Caco-2 (cell line): ENCODE data around the gene NRL. TPM values are rescaled to one million over a fixed set of nuclear protein-coding genes. Genes with fewer than 3 reads are reported as not detected.

Source experiments
- BruUV-seq: library from RNA; stranded (reverse); fragments of 400-500 nt; replicated peaks from 2 replicates; lab custom pipeline; 2021; lab: Mats Ljungman, UMichigan
- CTCF ChIA-PET: fragments of 300-600 bp; sonication (Branson Sonifier 250); formaldehyde crosslinking; loops from one replicate; lab custom pipeline; 2022; ENCODE audit warnings: antibody characterized with exemption; lab: Charles Lee
- POLR2A ChIA-PET: fragments of 300-600 bp; sonication (Branson Sonifier 250); formaldehyde crosslinking; loops from one replicate; lab custom pipeline; 2022; ENCODE audit warnings: antibody characterized with exemption; lab: Charles Lee
- DNase-seq, 2 experiments: peaks; one replicate each; pipeline versions ENCODE4 v3.0.0 to v3.0.0-alpha.2; 2020 to 2022
- H3K27me3 ChIP-seq: replicated peaks from 2 replicates; pipeline ENCODE4 v1.6.0; 2011; ENCODE audit warnings: low read length; ENCODE audit not compliant: control insufficient read depth, insufficient read depth
- H3K36me3 ChIP-seq: 2 replicates; pipeline ENCODE4 v1.5.1; 2011; ENCODE audit warnings: low read length; ENCODE audit not compliant: control insufficient read depth, insufficient read depth
- H3K4me1 ChIP-seq: fragments of 250-450 bp; sonication (Bioruptor Pico); 2 replicates; pipeline ENCODE4 v1.5.1; 2020; ENCODE audit warnings: mild to moderate bottlenecking
- H3K4me3 ChIP-seq: 2 replicates; pipeline ENCODE4 v1.5.1; 2011; ENCODE audit warnings: low read depth, mild to moderate bottlenecking, control low read depth, low read length
- H3K9me3 ChIP-seq: fragments of 250-450 bp; sonication (Bioruptor Pico); 2 replicates; pipeline ENCODE4 v1.5.1; 2020; ENCODE audit warnings: mild to moderate bottlenecking, moderate library complexity
- H3K27ac Mint-ChIP-seq: one replicate; pipeline ENCODE4 v1.8.0; 2022; ENCODE audit warnings: mixed read lengths; ENCODE audit not compliant: unreplicated experiment
- H3K27me3 Mint-ChIP-seq: one replicate; pipeline ENCODE4 v1.8.0; 2022; ENCODE audit warnings: mixed read lengths; ENCODE audit not compliant: insufficient read depth, unreplicated experiment
- H3K36me3 Mint-ChIP-seq: one replicate; pipeline ENCODE4 v1.8.0; 2022; ENCODE audit warnings: mild to moderate bottlenecking, mixed read lengths; ENCODE audit not compliant: insufficient read depth, unreplicated experiment
- H3K4me1 Mint-ChIP-seq: one replicate; pipeline ENCODE4 v1.8.0; 2022; ENCODE audit warnings: low read depth, mixed read lengths; ENCODE audit not compliant: unreplicated experiment
- H3K4me3 Mint-ChIP-seq: one replicate; pipeline ENCODE4 v1.8.0; 2022; ENCODE audit warnings: mild to moderate bottlenecking, moderate library complexity, mixed read lengths; ENCODE audit not compliant: unreplicated experiment
- H3K9me3 Mint-ChIP-seq: one replicate; pipeline ENCODE4 v1.8.0; 2022; ENCODE audit warnings: mixed read lengths; ENCODE audit not compliant: unreplicated experiment
- CTCF ChIP-seq, 2 experiments: fragments of 200-600 bp in 1 of 2; IDR thresholded peaks; 1 replicate in 1 of 2; 2 replicates in 1 of 2; pipeline versions ENCODE4 v1.5.1 to v1.8.0; 2011 to 2022; ENCODE audit warnings: antibody characterized with exemption in 1 of 2, control low read depth in 1 of 2, inconsistent platforms in 1 of 2, low read depth in 1 of 2, low read length in 1 of 2, mild to moderate bottlenecking in 1 of 2, moderate library complexity in 1 of 2; ENCODE audit not compliant: insufficient read depth in 1 of 2, severe bottlenecking in 1 of 2, unreplicated experiment in 1 of 2
- intact Hi-C: fragments of 100-400 bp; cut with micrococcal nuclease; formaldehyde crosslinking; loops from one replicate; pipeline ENCODE4 v1.10.0; 2022; ENCODE audit not compliant: unreplicated experiment
- total RNA-seq: library from RNA; stranded (reverse); gene quantifications from 2 replicates; pipeline ENCODE4 v1.2.3, GENCODE V29; 2022

Gene NRL
- total RNA-seq, 1 experiment from 2014 or later: 2.1 TPM

GRCh38 chr14:24150567-24150966 is 35.8 kb upstream of the NRL start:
- Histone ChIP-seq H3K4me1 (peaks cover 6% of the 10 kb centered on the region), H3K9me3 (no peaks in the 10 kb centered on the region), H3K27me3 (no peaks in the 10 kb centered on the region), H3K4me3 (no peak overlapping the region), H3K36me3 (peaks cover 4% of the 10 kb centered on the region; the same call in 1 of the 2 replicates)
- no peak for TF ChIP-seq CTCF (IDR thresholded peaks at IDR 0.05; ENCODE audit: insufficient read depth in 1 of 2, low read depth in 1 of 2, low read length in 1 of 2, severe bottlenecking in 1 of 2, unreplicated experiment in 1 of 2)
- BruUV-seq: no TSS peak
- Mint-ChIP-seq H3K9me3 (no peaks in the 10 kb centered on the region), H3K36me3 (peaks cover 66% of the 10 kb centered on the region), H3K4me1 (peaks cover 4% of the 10 kb centered on the region), H3K4me3 (no peak overlapping the region), H3K27me3 (no peaks in the 10 kb centered on the region), H3K27ac (no peak overlapping the region)
- intact Hi-C loops: no loop called here
- no peak for DNase-seq
- CTCF ChIA-PET: interaction anchor here (1.3 kb wide), 1 partner anchor 11 kb away, joined by 5 read pairs; the partner anchor contains the start of gene IRF9
- POLR2A ChIA-PET: no interaction called here

GRCh38 chr14:24150061-24150460 is 35.3 kb upstream of the NRL start:
- intact Hi-C loops: no loop called here
- no TSS peak for BruUV-seq
- DNase-seq: no peak
- no peak overlapping the region for H3K4me3 Mint-ChIP-seq
- Histone ChIP-seq H3K27me3 (no peaks in the 10 kb centered on the region), H3K4me3 (no peak overlapping the region), H3K9me3 (no peaks in the 10 kb centered on the region), H3K36me3 (peaks cover 4% of the 10 kb centered on the region; the same call in 1 of the 2 replicates), H3K4me1 (peaks cover 6% of the 10 kb centered on the region)
- H3K27ac Mint-ChIP-seq: no peak overlapping the region
- ChIA-PET POLR2A (interaction anchor here (0.5 to 1.2 kb wide), 2 partner anchors 36 to 714 kb away, joined by 4 to 6 read pairs; no protein-coding TSS in a partner anchor), CTCF (interaction anchor here (1.3 kb wide), 1 partner anchor 11 kb away, joined by 5 read pairs; the partner anchor contains the start of gene IRF9)
- H3K9me3 Mint-ChIP-seq: no peaks in the 10 kb centered on the region
- no peak for TF ChIP-seq CTCF (IDR thresholded peaks at IDR 0.05; ENCODE audit: insufficient read depth in 1 of 2, low read depth in 1 of 2, low read length in 1 of 2, severe bottlenecking in 1 of 2, unreplicated experiment in 1 of 2)
- H3K4me1 Mint-ChIP-seq: peaks cover 8% of the 10 kb centered on the region
- no peaks in the 10 kb centered on the region for H3K27me3 Mint-ChIP-seq
- peaks cover 62% of the 10 kb centered on the region for H3K36me3 Mint-ChIP-seq

GRCh38 chr14:24149302-24149969 is 34.7 kb upstream of the NRL start:
- no peaks in the 10 kb centered on the region for H3K9me3 Mint-ChIP-seq
- CTCF ChIA-PET: interaction anchor here (1.3 to 4.1 kb wide), 2 partner anchors 12 kb away, joined by 5 to 47 read pairs; partner anchors contain the start of gene IRF9
- intact Hi-C loops: no loop called here
- no peaks in the 10 kb centered on the region for H3K27me3 ChIP-seq
- no peak for DNase-seq
- H3K4me3 Mint-ChIP-seq: no peak overlapping the region
- H3K4me1 Mint-ChIP-seq: peaks cover 8% of the 10 kb centered on the region
- no peaks in the 10 kb centered on the region for H3K27me3 Mint-ChIP-seq
- peaks cover 5% of the 10 kb centered on the region; the same call in 1 of the 2 replicates for H3K36me3 ChIP-seq
- peaks cover 62% of the 10 kb centered on the region for H3K36me3 Mint-ChIP-seq
- no peak overlapping the region for H3K4me3 ChIP-seq
- TF ChIP-seq CTCF (IDR thresholded peaks at IDR 0.05; ENCODE audit: insufficient read depth in 1 of 2, low read depth in 1 of 2, low read length in 1 of 2, severe bottlenecking in 1 of 2, unreplicated experiment in 1 of 2): no peak
- BruUV-seq: no TSS peak
- POLR2A ChIA-PET: interaction anchor here (0.5 to 1.2 kb wide), 2 partner anchors 36 to 714 kb away, joined by 4 to 6 read pairs; no protein-coding TSS in a partner anchor
- H3K4me1 ChIP-seq: peaks cover 6% of the 10 kb centered on the region
- H3K27ac Mint-ChIP-seq: no peak overlapping the region
- H3K9me3 ChIP-seq: no peaks in the 10 kb centered on the region
